A673 (cell line): ENCODE results near the gene HLCS. TPM values are rescaled to one million over a fixed set of nuclear protein-coding genes. Genes with fewer than 3 reads are reported as not detected.

Experiments
- BruUV-seq: library from RNA; stranded (reverse); fragments of 400-500 nt; replicated peaks from 2 replicates; lab custom pipeline; 2021; lab: Mats Ljungman, UMichigan
- CTCF ChIA-PET: fragments of 300-600 bp; sonication (Branson Sonifier 250); formaldehyde crosslinking; loops from one replicate; lab custom pipeline; 2022; ENCODE audit warnings: antibody characterized with exemption; lab: Charles Lee
- POLR2A ChIA-PET: fragments of 300-600 bp; sonication (Branson Sonifier 250); formaldehyde crosslinking; loops from one replicate; lab custom pipeline; 2022; ENCODE audit warnings: antibody characterized with exemption; ENCODE audit not compliant: low non-redundant PET; lab: Charles Lee
- DNase-seq: peaks from one replicate; pipeline ENCODE4 v3.0.0-alpha.2; 2015; ENCODE audit warnings: low spot score
- H3K27ac ChIP-seq: fragments of 200-600 bp; sonication (generic); 2 replicates; pipeline ENCODE4 v1.5.1; 2016; ENCODE audit warnings: mixed run types, low read depth, mild to moderate bottlenecking, mixed read lengths, antibody characterized with exemption, low read length; ENCODE audit not compliant: poor library complexity, severe bottlenecking
- H3K27me3 ChIP-seq: fragments of 200-600 bp; sonication (generic); replicated peaks from 2 replicates; pipeline ENCODE4 v1.6.1; 2017; ENCODE audit warnings: mixed run types, low read depth, mild to moderate bottlenecking, mixed read lengths, antibody characterized with exemption, low read length; ENCODE audit not compliant: insufficient read depth, poor library complexity
- H3K36me3 ChIP-seq: fragments of 200-600 bp; sonication (generic); 2 replicates; pipeline ENCODE4 v1.6.1; 2016; ENCODE audit warnings: mixed run types, mild to moderate bottlenecking, mixed read lengths, antibody characterized with exemption, low read length; ENCODE audit not compliant: insufficient read depth, poor library complexity, severe bottlenecking
- H3K4me1 ChIP-seq: fragments of 200-600 bp; sonication (generic); 2 replicates; pipeline ENCODE4 v1.6.1; 2017; ENCODE audit warnings: mixed run types, mild to moderate bottlenecking, mixed read lengths, antibody characterized with exemption, low read length; ENCODE audit not compliant: insufficient read depth, poor library complexity, severe bottlenecking
- H3K4me3 ChIP-seq: fragments of 200-600 bp; sonication (generic); 2 replicates; pipeline ENCODE4 v1.5.1; 2016; ENCODE audit warnings: low read depth, mixed run types, mild to moderate bottlenecking, mixed read lengths, low read length; ENCODE audit not compliant: poor library complexity, severe bottlenecking
- H3K9me3 ChIP-seq: fragments of 200-600 bp; sonication (generic); 2 replicates; pipeline ENCODE4 v1.6.1; 2016; ENCODE audit warnings: mixed run types, low read depth, mild to moderate bottlenecking, mixed read lengths, antibody characterized with exemption, low read length; ENCODE audit not compliant: poor library complexity, severe bottlenecking
- CTCF ChIP-seq: fragments of 300-800, 200-600 bp; sonication (generic); conservative IDR thresholded peaks from 2 replicates; pipeline ENCODE4 v1.5.1; 2017; ENCODE audit warnings: low read depth, mild to moderate bottlenecking, antibody characterized with exemption, low read length, moderate library complexity, mixed read lengths
- EZH2 ChIP-seq: fragments of 200-600 bp; sonication (generic); IDR thresholded peaks from 2 replicates; pipeline ENCODE4 v1.6.1; 2017; ENCODE audit warnings: borderline replicate concordance, low read depth, mild to moderate bottlenecking, mixed read lengths, antibody characterized with exemption, low read length; ENCODE audit not compliant: poor library complexity, severe bottlenecking
- intact Hi-C: fragments of 100-400 bp; cut with micrococcal nuclease; formaldehyde crosslinking; loops from one replicate; pipeline ENCODE4 v1.10.0; 2022; ENCODE audit not compliant: unreplicated experiment
- total RNA-seq: library from RNA; stranded (reverse); gene quantifications from 2 replicates; pipeline ENCODE4 v1.2.3, GENCODE V29; 2021

The HLCS gene
- total RNA-seq, 1 experiment from 2014 or later, result 15.3 TPM

- H3K9me3 ChIP-seq, result no peaks in the 10 kb centered on the region
- no peak overlapping the region for H3K4me3 ChIP-seq
- intact Hi-C loops, result loop anchor here (2.0 to 5.0 kb wide), 2 partner anchors 111 to 336 kb away; no protein-coding TSS in a partner anchor
- no TSS peak for BruUV-seq
- ChIA-PET POLR2A (no interaction called here), CTCF (interaction anchor here (0.5 to 1.7 kb wide), 10 partner anchors 10 to 336 kb away, joined by 3 to 23 read pairs (median 4); partner anchors contain the start of genes HLCS and RIPPLY3)
- TF ChIP-seq EZH2, result no peak
- no peak for TF ChIP-seq CTCF
- H3K27ac ChIP-seq, result no peak overlapping the region
- no peaks in the 10 kb centered on the region for H3K27me3 ChIP-seq
- peaks cover 6% of the 10 kb centered on the region for H3K4me1 ChIP-seq
- no peak for DNase-seq
- H3K36me3 ChIP-seq, result no peaks in the 10 kb centered on the region
Observed at GRCh38 chr21:36976228-36976861, 9.9 kb upstream of the HLCS start.

GRCh38 chr21:36974851-36975192, 8.4 kb upstream of the HLCS start:
- no peak for TF ChIP-seq CTCF
- TF ChIP-seq EZH2, result no peak
- ChIA-PET CTCF (no interaction called here), POLR2A (no interaction called here)
- no peak for DNase-seq
- no peak overlapping the region for H3K27ac ChIP-seq
- no peaks in the 10 kb centered on the region for H3K27me3 ChIP-seq
- intact Hi-C loops, result loop anchor here (5.0 kb wide), 1 partner anchor 112 kb away; no protein-coding TSS in a partner anchor
- H3K36me3 ChIP-seq, result no peaks in the 10 kb centered on the region
- no peak overlapping the region for H3K4me3 ChIP-seq
- peaks cover 6% of the 10 kb centered on the region for H3K4me1 ChIP-seq
- BruUV-seq, result no TSS peak
- H3K9me3 ChIP-seq, result no peaks in the 10 kb centered on the region

- Histone ChIP-seq H3K4me1 (peaks cover 6% of the 10 kb centered on the region), H3K36me3 (no peaks in the 10 kb centered on the region), H3K27me3 (no peaks in the 10 kb centered on the region), H3K27ac (no peak overlapping the region), H3K4me3 (no peak overlapping the region), H3K9me3 (no peaks in the 10 kb centered on the region)
- no peak for DNase-seq
- BruUV-seq, result no TSS peak
- intact Hi-C loops, result no loop called here
- no peak for TF ChIP-seq CTCF
- TF ChIP-seq EZH2, result no peak
- CTCF ChIA-PET, result no interaction called here
- POLR2A ChIA-PET, result no interaction called here
Observed at GRCh38 chr21:36973986-36974850, 7.7 kb upstream of the HLCS start.
